ENCODE results near the gene PACRGL. TPM values are rescaled to one million over a fixed set of nuclear protein-coding genes. Genes with fewer than 3 reads are reported as not detected.

The PACRGL gene
- total RNA-seq, 4 donors from 2014 or later: 20.5 to 45.8 (median 30.4) TPM

GRCh38 chr4:20672262-20672661 lies 28.0 kb upstream of the PACRGL start:
- DNase-seq (ENCODE audit: low spot score in 2 of 2): no peak
- no peaks in the 10 kb centered on the region for H3K9me3 ChIP-seq
- no peaks in the 10 kb centered on the region for H3K36me3 ChIP-seq
- H3K4me3 ChIP-seq: no peak overlapping the region
- no peaks in the 10 kb centered on the region for H3K27me3 ChIP-seq
- H3K4me1 ChIP-seq: no peaks in the 10 kb centered on the region
- H3K27ac ChIP-seq: no peak overlapping the region
- WGBS: 54% methylated on average over 1 of the region's 1 CpG
- TF ChIP-seq POLR2AphosphoS5 (IDR thresholded peaks at IDR 0.05) (no peak), EP300 (IDR thresholded peaks at IDR 0.05) (no peak), POLR2A (IDR thresholded peaks at IDR 0.05) (no peak), CTCF (IDR thresholded peaks at IDR 0.05) (no peak)

DNA sequence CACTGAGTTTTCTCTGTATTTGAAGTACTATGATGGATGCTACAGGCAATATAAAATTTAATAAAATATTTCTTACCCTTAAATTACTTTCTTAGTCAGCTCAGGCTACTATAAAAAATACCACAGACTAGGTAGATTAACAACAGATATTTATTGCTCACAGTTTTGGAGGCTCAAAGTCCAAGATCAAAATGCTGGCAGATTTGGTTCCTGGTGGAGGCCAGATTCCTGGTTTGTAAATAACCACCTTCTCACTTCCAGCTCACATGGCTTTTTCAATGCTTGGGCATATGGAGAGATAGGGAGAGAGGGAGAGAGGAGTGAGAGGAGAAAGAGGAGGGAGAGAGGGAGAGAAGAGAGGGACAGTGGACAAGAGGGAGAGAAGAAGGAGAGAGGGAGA lies 24.5 kb upstream of the PACRGL start:
- Histone ChIP-seq H3K27me3 (peaks cover 6% of the 10 kb centered on the region), H3K4me1 (no peaks in the 10 kb centered on the region), H3K9me3 (no peaks in the 10 kb centered on the region), H3K4me3 (no peak overlapping the region), H3K27ac (no peak overlapping the region), H3K36me3 (no peaks in the 10 kb centered on the region)
- no peak for TF ChIP-seq CTCF (IDR thresholded peaks at IDR 0.05)
- no peak for TF ChIP-seq POLR2A (IDR thresholded peaks at IDR 0.05)
- no peak for TF ChIP-seq EP300 (IDR thresholded peaks at IDR 0.05)
- no peak for TF ChIP-seq POLR2AphosphoS5 (IDR thresholded peaks at IDR 0.05)
- no peak for DNase-seq (ENCODE audit: low spot score in 2 of 2)

DNA sequence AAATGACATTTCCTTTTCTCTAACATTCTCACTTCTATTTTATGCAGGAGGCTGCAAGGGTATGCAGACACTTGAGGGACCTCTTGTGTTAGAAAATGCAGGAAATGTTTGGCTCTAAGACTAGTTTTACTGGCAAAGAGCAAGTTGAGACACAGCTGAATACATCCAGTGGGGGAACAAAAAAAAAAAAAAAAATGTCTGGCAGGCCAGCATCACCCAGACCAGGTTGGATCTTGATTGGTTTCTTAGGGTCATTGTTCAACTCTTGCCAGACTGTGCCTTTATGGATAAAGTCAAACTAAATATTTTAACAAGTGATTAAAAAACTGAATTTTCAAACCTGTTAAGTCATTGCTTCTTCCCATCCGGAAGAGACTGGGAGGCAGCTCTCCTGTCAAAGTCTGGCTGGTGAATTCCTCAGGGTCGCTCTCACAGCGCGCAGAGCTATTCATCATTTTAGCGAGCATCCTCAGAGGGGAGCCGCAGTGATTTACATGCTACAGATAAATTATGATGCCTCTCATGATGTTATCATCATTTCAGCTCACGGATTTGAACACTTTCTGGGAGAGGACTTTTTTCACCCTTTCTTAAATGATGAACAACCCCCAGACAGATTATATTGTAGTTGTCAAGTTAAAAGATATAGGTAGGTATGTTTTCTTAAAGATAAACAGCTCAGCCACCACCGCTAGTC lies 23.6 kb upstream of the PACRGL start:
- no peaks in the 10 kb centered on the region for H3K36me3 ChIP-seq
- no peak for TF ChIP-seq POLR2AphosphoS5 (IDR thresholded peaks at IDR 0.05)
- no peak for TF ChIP-seq POLR2A (IDR thresholded peaks at IDR 0.05)
- TF ChIP-seq CTCF (IDR thresholded peaks at IDR 0.05): no peak
- TF ChIP-seq EP300 (IDR thresholded peaks at IDR 0.05): no peak
- WGBS: 43% methylated on average over 8 of the region's 8 CpGs

GRCh38 chr4:20678400-20678799 lies 21.9 kb upstream of the PACRGL start:
- no peak overlapping the region for H3K4me3 ChIP-seq
- TF ChIP-seq EP300 (IDR thresholded peaks at IDR 0.05) (no peak), CTCF (IDR thresholded peaks at IDR 0.05) (no peak), POLR2A (IDR thresholded peaks at IDR 0.05) (no peak), POLR2AphosphoS5 (IDR thresholded peaks at IDR 0.05) (no peak)
- no peaks in the 10 kb centered on the region for H3K36me3 ChIP-seq
- whole genome bisulfite sequencing: 54% methylated on average over 3 of the region's 3 CpGs
- no peaks in the 10 kb centered on the region for H3K4me1 ChIP-seq
- DNase-seq (ENCODE audit: low spot score in 2 of 2): no peak
- H3K27ac ChIP-seq: no peak overlapping the region
- H3K27me3 ChIP-seq: peaks cover 6% of the 10 kb centered on the region
- no peaks in the 10 kb centered on the region for H3K9me3 ChIP-seq

More for the DNA sequence above, 23.6 kb upstream of the PACRGL start:
- no peaks in the 10 kb centered on the region for H3K9me3 ChIP-seq
- no peaks in the 10 kb centered on the region for H3K4me1 ChIP-seq
- peaks cover 6% of the 10 kb centered on the region for H3K27me3 ChIP-seq
- H3K27ac ChIP-seq: no peak overlapping the region
- DNase-seq (ENCODE audit: low spot score in 2 of 2): no peak
- H3K4me3 ChIP-seq: no peak overlapping the region

- Histone ChIP-seq H3K27ac (no peak overlapping the region), H3K4me3 (no peak overlapping the region), H3K36me3 (no peaks in the 10 kb centered on the region), H3K9me3 (no peaks in the 10 kb centered on the region), H3K4me1 (no peaks in the 10 kb centered on the region), H3K27me3 (peaks cover 6% of the 10 kb centered on the region)
- no peak for TF ChIP-seq CTCF (IDR thresholded peaks at IDR 0.05)
- TF ChIP-seq POLR2AphosphoS5 (IDR thresholded peaks at IDR 0.05): no peak
- TF ChIP-seq POLR2A (IDR thresholded peaks at IDR 0.05): no peak
- TF ChIP-seq EP300 (IDR thresholded peaks at IDR 0.05): no peak
- DNase-seq (ENCODE audit: low spot score in 2 of 2): no peak
- WGBS: 50% methylated on average over 1 of the region's 1 CpG
These were observed 20.3 kb upstream of the PACRGL start for GRCh38 chr4:20679951-20680350.

Measured in suprapubic skin (tissue), 4 donors.